Endothelial cell (in vitro differentiated cells): ENCODE data around the gene KIAA0040. TPM values are rescaled to one million over a fixed set of nuclear protein-coding genes. Genes with fewer than 3 reads are reported as not detected.

Experiments used
- DNase-seq: peaks from one replicate; pipeline ENCODE4 v3.0.0; 2021; ENCODE audit warnings: low spot score
- H3K27ac Mint-ChIP-seq: one replicate; pipeline ENCODE4 v1.8.0; 2021; ENCODE audit warnings: mixed read lengths, inconsistent platforms; ENCODE audit not compliant: unreplicated experiment
- H3K27me3 Mint-ChIP-seq: one replicate; pipeline ENCODE4 v1.8.0; 2021; ENCODE audit warnings: mild to moderate bottlenecking, moderate library complexity, mixed read lengths, inconsistent platforms; ENCODE audit not compliant: unreplicated experiment
- H3K36me3 Mint-ChIP-seq: one replicate; pipeline ENCODE4 v1.8.0; 2021; ENCODE audit warnings: mild to moderate bottlenecking, low read depth, mixed read lengths, inconsistent platforms; ENCODE audit not compliant: unreplicated experiment
- H3K4me1 Mint-ChIP-seq: one replicate; pipeline ENCODE4 v1.8.0; 2021; ENCODE audit warnings: mild to moderate bottlenecking, mixed read lengths, inconsistent platforms; ENCODE audit not compliant: unreplicated experiment
- H3K4me3 Mint-ChIP-seq: one replicate; pipeline ENCODE4 v1.8.0; 2021; ENCODE audit warnings: mild to moderate bottlenecking, mixed read lengths, inconsistent platforms; ENCODE audit not compliant: unreplicated experiment
- H3K9me3 Mint-ChIP-seq: one replicate; pipeline ENCODE4 v1.8.0; 2021; ENCODE audit warnings: mixed read lengths, inconsistent platforms; ENCODE audit not compliant: unreplicated experiment
- total RNA-seq: library from RNA; stranded (reverse); fragmentation: NEBNext Ultra II Directional; extraction: Animal tissue kit (Norgen Biotek cat#: 25700); gene quantifications from one replicate; pipeline ENCODE4 v1.2.1, GENCODE V29; 2021; ENCODE audit not compliant: unreplicated experiment
- TF ChIP-seq, protein P1 (sequence below): fragments of 200-600 bp; sonication (generic); IDR thresholded peaks from one replicate; pipeline ENCODE4 v1.5.0; 2021; ENCODE audit warnings: antibody characterized with exemption; ENCODE audit not compliant: unreplicated experiment

Gene KIAA0040
- total RNA-seq, 1 donor from 2014 or later, result 4.1 TPM

DNA sequence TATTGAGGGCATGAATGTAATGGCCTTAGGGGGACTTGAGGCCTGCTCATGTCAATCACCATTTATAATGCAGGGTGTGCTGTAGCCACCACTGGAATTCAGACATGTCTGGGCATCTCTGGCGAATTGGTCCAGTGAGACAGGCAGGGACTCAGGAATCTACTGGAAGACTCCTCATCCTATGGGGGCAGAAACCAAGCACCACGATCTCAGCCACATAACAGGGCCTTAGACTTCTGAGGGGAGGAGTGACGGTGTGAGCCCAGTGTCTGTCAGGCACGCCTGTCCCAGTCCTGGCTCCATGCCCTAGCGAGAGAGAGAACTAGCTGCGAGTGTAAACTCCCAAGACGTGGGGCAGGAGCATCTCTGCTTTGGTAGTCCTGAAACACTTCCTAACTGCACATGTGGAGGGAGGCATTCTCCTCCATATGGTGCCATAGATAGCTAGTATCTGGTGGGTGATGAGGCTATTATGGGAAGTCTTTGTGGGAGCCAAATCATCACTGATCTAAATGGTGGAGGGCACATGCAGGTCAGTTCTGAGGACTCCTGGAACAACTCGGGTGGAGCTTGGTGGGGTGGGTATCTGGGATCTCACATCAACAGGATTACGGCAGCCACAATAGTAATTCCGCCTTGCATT lies 29.8 kb upstream of the KIAA0040 start:
- Mint-ChIP-seq H3K4me1 (peaks cover 33% of the 10 kb centered on the region), H3K27me3 (peaks cover 11% of the 10 kb centered on the region), H3K27ac (no peak overlapping the region), H3K9me3 (no peaks in the 10 kb centered on the region), H3K4me3 (no peak overlapping the region), H3K36me3 (no peaks in the 10 kb centered on the region)
- TF ChIP-seq, protein P1, sequence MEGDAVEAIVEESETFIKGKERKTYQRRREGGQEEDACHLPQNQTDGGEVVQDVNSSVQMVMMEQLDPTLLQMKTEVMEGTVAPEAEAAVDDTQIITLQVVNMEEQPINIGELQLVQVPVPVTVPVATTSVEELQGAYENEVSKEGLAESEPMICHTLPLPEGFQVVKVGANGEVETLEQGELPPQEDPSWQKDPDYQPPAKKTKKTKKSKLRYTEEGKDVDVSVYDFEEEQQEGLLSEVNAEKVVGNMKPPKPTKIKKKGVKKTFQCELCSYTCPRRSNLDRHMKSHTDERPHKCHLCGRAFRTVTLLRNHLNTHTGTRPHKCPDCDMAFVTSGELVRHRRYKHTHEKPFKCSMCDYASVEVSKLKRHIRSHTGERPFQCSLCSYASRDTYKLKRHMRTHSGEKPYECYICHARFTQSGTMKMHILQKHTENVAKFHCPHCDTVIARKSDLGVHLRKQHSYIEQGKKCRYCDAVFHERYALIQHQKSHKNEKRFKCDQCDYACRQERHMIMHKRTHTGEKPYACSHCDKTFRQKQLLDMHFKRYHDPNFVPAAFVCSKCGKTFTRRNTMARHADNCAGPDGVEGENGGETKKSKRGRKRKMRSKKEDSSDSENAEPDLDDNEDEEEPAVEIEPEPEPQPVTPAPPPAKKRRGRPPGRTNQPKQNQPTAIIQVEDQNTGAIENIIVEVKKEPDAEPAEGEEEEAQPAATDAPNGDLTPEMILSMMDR, result no peak
- no peak for DNase-seq

DNA sequence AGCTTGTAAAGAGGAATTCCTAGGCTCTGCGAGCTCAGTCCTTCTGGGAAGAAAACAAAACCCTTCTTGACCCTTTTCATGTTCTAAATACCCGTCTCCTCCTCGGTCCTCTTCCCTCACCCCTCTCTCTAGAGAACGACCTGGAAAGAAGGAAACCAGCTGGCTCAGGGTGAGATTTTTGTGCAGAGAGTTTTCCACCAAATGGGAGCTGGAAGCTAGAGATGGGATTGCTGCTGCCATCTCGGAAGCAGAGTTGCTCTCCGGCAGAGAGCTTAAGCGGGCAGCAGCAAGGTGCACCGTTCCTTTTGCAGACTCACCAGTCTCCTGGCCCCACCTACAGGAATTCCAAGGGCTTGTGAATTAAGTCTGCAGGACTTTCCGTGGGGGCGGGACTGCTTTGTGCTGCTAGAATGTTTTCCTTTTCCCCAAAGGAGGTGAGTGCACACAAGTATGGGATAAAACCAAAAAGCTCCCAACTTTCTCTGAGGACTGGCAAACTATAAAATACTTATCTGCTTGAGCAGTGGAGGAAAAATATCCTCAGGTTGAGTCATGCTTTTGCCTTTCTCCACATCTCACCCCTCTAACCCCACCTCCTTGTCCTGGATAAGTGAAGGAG lies 29.1 kb upstream of the KIAA0040 start:
- no peak overlapping the region for H3K27ac Mint-ChIP-seq
- H3K9me3 Mint-ChIP-seq, result no peaks in the 10 kb centered on the region
- peaks cover 32% of the 10 kb centered on the region for H3K4me1 Mint-ChIP-seq
- no peaks in the 10 kb centered on the region for H3K36me3 Mint-ChIP-seq
- TF ChIP-seq, protein P1, result no peak
- H3K4me3 Mint-ChIP-seq, result no peak overlapping the region
- peak; percentile 37 for DNase-seq
- peaks cover 11% of the 10 kb centered on the region for H3K27me3 Mint-ChIP-seq

DNA sequence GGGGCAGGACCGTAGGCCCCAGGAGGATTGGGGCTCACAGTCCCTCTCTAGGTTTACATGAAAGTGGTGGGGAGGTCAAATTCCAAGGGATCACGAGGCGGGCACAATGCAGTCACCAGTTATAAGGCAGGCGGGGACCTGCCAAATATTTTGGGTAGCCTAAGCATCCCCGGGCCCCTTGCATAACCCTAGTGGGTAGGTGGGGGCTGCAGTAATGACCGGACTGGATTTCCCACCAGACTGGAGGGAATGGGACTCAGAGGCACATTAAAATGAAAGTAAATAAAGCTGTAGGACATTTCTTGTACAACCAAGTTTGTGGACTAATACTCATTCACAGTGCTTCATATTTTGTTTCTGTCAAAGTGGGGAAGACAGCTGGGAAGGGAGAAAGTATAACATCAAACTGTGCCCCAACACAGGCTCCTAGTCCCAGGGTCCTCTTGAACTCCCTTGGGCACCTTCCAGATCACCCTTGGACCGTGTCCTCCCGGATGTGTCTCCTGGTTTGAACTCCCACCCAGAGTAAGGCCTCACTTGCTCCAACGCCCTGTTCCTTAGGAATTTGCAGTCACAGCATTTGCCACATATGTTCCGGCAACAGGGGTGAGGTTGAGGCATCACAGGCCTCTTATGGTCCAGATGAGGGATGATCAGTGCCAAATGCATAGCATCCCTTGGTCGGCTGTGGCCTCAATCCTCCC lies 28.4 kb upstream of the KIAA0040 start:
- H3K4me3 Mint-ChIP-seq, result no peak overlapping the region
- H3K9me3 Mint-ChIP-seq, result no peaks in the 10 kb centered on the region
- H3K27ac Mint-ChIP-seq, result no peak overlapping the region
- H3K4me1 Mint-ChIP-seq, result peaks cover 32% of the 10 kb centered on the region
- H3K27me3 Mint-ChIP-seq, result peaks cover 11% of the 10 kb centered on the region
- no peak for DNase-seq
- H3K36me3 Mint-ChIP-seq, result no peaks in the 10 kb centered on the region
- TF ChIP-seq, protein P1, result no peak

DNA sequence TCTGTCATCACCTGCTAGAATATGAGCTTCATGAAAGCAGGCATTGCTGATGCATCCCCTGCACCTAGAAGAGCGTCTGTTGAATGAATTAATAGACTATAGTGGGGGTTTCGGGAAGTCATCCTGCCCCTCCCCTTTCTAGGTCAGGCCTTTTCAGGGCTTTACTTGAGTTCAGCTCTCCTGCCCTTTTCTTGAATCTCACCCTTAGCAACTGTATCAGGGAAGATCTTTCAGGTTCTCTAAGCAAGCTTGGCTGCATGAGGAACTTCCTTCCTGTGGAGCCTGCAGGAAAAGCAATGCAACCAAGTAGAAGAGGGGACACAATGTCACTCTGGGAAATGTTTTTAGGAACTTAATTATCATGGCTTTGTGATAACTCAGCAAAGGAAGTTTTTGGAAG lies 27.2 kb upstream of the KIAA0040 start:
- TF ChIP-seq, protein P1, result no peak
- no peak for DNase-seq
- Mint-ChIP-seq H3K27me3 (peaks cover 12% of the 10 kb centered on the region), H3K9me3 (no peaks in the 10 kb centered on the region), H3K4me3 (no peak overlapping the region), H3K27ac (no peak overlapping the region), H3K4me1 (peaks cover 32% of the 10 kb centered on the region), H3K36me3 (no peaks in the 10 kb centered on the region)
